Muscle layer of duodenum (tissue), 2 donors: Measurements from ENCODE around the gene ACTR1B.
"Not testable (repeated sequence)": the region's sequence is repeated elsewhere in the genome, so short reads cannot be mapped to it uniquely, and the experiment has no call there.

Experiments used
- H3K27ac ChIP-seq: one replicate; pipeline ENCODE4 v1.7.0; 2013; ENCODE audit warnings: mild to moderate bottlenecking, low read length
- H3K27me3 ChIP-seq: one replicate; pipeline ENCODE4 v1.7.0; 2013; ENCODE audit warnings: low read depth, mild to moderate bottlenecking, control low read depth, low read length
- H3K36me3 ChIP-seq, 2 donors: one replicate each; pipeline ENCODE4 v1.7.0; 2013; ENCODE audit warnings: low read length in 2 of 2, control low read depth in 1 of 2, mild to moderate bottlenecking in 1 of 2; ENCODE audit not compliant: insufficient read depth in 2 of 2, control insufficient read depth in 1 of 2
- H3K4me1 ChIP-seq, 2 donors: one replicate each; pipeline ENCODE4 v1.7.0; 2013; ENCODE audit warnings: low read length in 2 of 2, mild to moderate bottlenecking in 2 of 2, control low read depth in 1 of 2, moderate library complexity in 1 of 2; ENCODE audit not compliant: insufficient read depth in 2 of 2, control insufficient read depth in 1 of 2
- H3K4me3 ChIP-seq, 2 donors: one replicate each; pipeline ENCODE4 v1.7.0; 2013; ENCODE audit warnings: low read length in 2 of 2, low read depth in 1 of 2, mild to moderate bottlenecking in 1 of 2
- H3K9me3 ChIP-seq, 2 donors: one replicate each; pipeline ENCODE4 v1.7.0; 2013; ENCODE audit warnings: low read length in 2 of 2, control low read depth in 1 of 2, mild to moderate bottlenecking in 1 of 2; ENCODE audit not compliant: control insufficient read depth in 1 of 2
- donor health status: healthy.

The ACTR1B gene

GRCh38 chr2:97687235-97687634, 23.4 kb upstream of the ACTR1B start:
- H3K4me1 ChIP-seq, H3K4me3 ChIP-seq, H3K27ac ChIP-seq, H3K27me3 ChIP-seq, H3K36me3 ChIP-seq, H3K9me3 ChIP-seq: not testable (repeated sequence)

GRCh38 chr2:97678298-97678697, 14.5 kb upstream of the ACTR1B start:
- no peaks in the 10 kb centered on the region for H3K27me3 ChIP-seq
- no peaks in the 10 kb centered on the region for H3K4me1 ChIP-seq
- no peaks in the 10 kb centered on the region for H3K9me3 ChIP-seq
- H3K36me3 ChIP-seq, result no peaks in the 10 kb centered on the region
- no peak overlapping the region for H3K27ac ChIP-seq
- H3K4me3 ChIP-seq, result no peak overlapping the region

DNA sequence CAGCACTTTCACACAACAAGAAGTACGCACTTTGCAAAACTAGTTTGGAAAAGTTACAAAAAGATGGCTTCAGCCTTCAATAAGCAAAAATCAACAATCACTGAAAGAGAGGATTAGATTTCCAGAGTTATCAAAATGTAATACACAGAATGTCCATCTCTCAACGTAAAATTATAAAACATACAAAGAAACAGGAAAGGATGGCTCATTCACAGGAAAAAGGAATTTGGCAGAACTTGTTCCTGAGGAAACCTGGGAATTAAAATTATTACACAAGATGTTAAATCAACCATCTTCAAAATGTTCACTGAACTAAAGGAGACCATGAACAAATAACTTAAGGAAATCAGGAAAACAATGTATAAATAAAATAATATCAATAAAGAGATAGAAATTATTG, 13.6 kb upstream of the ACTR1B start:
- Histone ChIP-seq H3K4me3 (no peak overlapping the region), H3K36me3 (no peaks in the 10 kb centered on the region), H3K4me1 (no peaks in the 10 kb centered on the region), H3K9me3 (no peaks in the 10 kb centered on the region), H3K27ac (no peak overlapping the region), H3K27me3 (no peaks in the 10 kb centered on the region)

DNA sequence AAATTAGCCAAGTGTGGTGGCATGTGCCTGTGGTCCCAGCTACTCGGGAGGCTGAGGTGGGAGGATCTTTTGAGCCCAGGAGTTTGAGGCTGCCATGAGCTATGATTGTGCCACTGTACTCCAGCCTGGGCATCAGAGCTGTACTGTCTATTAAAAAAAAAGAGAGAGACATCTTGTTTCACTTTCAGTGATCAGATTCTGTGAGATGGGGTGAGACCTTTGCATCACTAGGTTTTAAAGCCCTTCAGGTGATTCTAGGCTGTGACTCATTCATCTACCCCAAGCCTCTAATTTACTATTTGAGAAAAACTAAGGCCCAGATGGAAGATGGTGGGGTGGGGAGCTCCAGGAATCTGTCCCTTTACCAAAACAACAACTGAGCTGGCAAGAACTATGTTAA, 12.8 kb upstream of the ACTR1B start:
- Histone ChIP-seq H3K27ac (no peak overlapping the region), H3K4me3 (no peak overlapping the region), H3K9me3 (no peaks in the 10 kb centered on the region), H3K4me1 (no peaks in the 10 kb centered on the region), H3K27me3 (no peaks in the 10 kb centered on the region), H3K36me3 (no peaks in the 10 kb centered on the region)

DNA sequence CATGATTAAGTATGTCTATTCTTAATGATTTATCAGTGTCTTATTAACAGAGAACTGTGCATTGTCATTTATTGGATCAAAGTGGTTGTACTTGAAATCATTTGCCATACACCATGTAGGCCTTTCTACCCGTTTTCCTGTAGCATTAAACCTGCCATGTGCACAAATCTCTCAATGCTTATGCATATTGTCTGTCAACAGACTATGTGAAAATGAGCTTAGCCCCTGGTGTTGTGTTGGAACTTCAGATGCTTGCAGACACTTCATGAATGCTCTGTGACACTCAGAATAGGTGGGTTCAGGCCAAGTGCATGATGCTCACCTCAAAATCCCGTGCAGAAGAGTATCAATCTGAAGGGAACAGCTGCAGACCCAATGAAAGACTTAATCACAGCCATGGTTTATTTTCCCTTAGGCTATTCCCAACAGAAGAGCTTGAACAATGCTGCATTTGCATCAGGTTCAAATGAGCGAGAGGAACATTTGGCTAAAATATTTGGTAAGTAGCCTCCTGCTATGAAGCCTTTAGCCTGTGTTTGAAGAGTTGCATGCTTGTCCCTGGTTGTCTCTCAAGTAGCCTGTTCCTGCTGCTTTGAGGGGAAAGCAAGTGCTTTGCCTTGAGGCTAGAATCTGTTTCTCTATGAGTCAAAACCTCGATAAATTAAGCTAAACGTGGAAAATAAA, 11.7 kb upstream of the ACTR1B start:
- H3K4me1 ChIP-seq, result no peaks in the 10 kb centered on the region
- H3K36me3 ChIP-seq, result no peaks in the 10 kb centered on the region
- no peaks in the 10 kb centered on the region for H3K27me3 ChIP-seq
- H3K9me3 ChIP-seq, result no peaks in the 10 kb centered on the region
- no peak overlapping the region for H3K27ac ChIP-seq
- H3K4me3 ChIP-seq, result no peak overlapping the region

DNA sequence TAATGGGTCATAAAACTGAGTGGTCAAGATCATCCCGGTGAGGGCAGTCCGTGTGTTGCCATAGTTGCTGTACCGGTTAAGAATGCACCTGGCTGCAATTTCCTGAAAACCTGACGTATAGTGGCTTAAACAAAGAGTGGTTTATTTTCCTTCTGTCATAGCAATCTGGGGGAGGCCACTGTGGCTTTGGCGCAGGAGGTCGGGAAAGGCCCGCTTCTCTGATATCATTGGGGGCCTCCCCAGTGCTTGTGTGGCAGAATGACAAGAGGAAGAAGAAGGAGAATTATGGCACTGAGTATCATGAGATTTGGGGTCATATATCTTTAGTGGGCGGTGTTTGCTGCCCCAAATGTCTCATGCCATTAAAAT, 10.1 kb upstream of the ACTR1B start:
- Histone ChIP-seq H3K27ac (no peak overlapping the region), H3K4me3 (no peak overlapping the region), H3K36me3 (no peaks in the 10 kb centered on the region), H3K4me1 (no peaks in the 10 kb centered on the region), H3K27me3 (no peaks in the 10 kb centered on the region), H3K9me3 (no peaks in the 10 kb centered on the region)

GRCh38 chr2:97673182-97673914, 9.5 kb upstream of the ACTR1B start:
- Histone ChIP-seq H3K4me3 (no peak overlapping the region), H3K4me1 (no peaks in the 10 kb centered on the region), H3K27ac (no peak overlapping the region), H3K9me3 (no peaks in the 10 kb centered on the region), H3K36me3 (no peaks in the 10 kb centered on the region), H3K27me3 (no peaks in the 10 kb centered on the region)

- H3K27me3 ChIP-seq, H3K27ac ChIP-seq, H3K9me3 ChIP-seq: not testable (repeated sequence)
These were observed 8.8 kb upstream of the ACTR1B start for GRCh38 chr2:97672606-97673140.

GRCh38 chr2:97671526-97671925, 7.7 kb upstream of the ACTR1B start:
- H3K36me3 ChIP-seq, result no peaks in the 10 kb centered on the region
- H3K9me3 ChIP-seq, result no peaks in the 10 kb centered on the region
- no peak overlapping the region for H3K27ac ChIP-seq
- no peaks in the 10 kb centered on the region for H3K27me3 ChIP-seq
- H3K4me1 ChIP-seq, result no peaks in the 10 kb centered on the region
- no peak overlapping the region for H3K4me3 ChIP-seq

More at GRCh38 chr2:97672606-97673140, 8.8 kb upstream of the ACTR1B start:
- H3K4me3 ChIP-seq, H3K36me3 ChIP-seq, H3K4me1 ChIP-seq: not testable (repeated sequence)

- Histone ChIP-seq H3K4me1 (no peaks in the 10 kb centered on the region), H3K9me3 (no peaks in the 10 kb centered on the region), H3K36me3 (no peaks in the 10 kb centered on the region), H3K27ac (no peak overlapping the region), H3K4me3 (no peak overlapping the region), H3K27me3 (no peaks in the 10 kb centered on the region)
These were observed 6.6 kb upstream of the ACTR1B start for GRCh38 chr2:97670471-97670870.

GRCh38 chr2:97669448-97669847, 5.6 kb upstream of the ACTR1B start, which contains the start of gene C2orf92:
Gene C2orf92, plus strand, starts transcription at chr2:97669713. Its CDS starts 76 bp downstream, at chr2:97669789.
- no peaks in the 10 kb centered on the region for H3K9me3 ChIP-seq
- H3K27me3 ChIP-seq, result no peaks in the 10 kb centered on the region
- no peak within 1 kb of the TSS for H3K4me3 ChIP-seq
- no peak within 1 kb of the TSS for H3K27ac ChIP-seq
- H3K4me1 ChIP-seq, result peaks cover 0 to 6% of the 10 kb centered on the region in 2 donors
- no peaks in the 10 kb centered on the region for H3K36me3 ChIP-seq
